GM19468 (cell line): ENCODE results near the gene RASGRF1.

ENCODE experiments used
- ATAC-seq: cut with Tn5 transposase; IDR thresholded peaks from one replicate; pipeline ENCODE4 v1.9.1; 2021; ENCODE audit warnings: mild to moderate bottlenecking, moderate library complexity, moderate number of reproducible peaks; ENCODE audit not compliant: unreplicated experiment; ENCODE audit errors: extremely low read depth

The RASGRF1 gene

GRCh38 chr15:78923480-78924360 is 166.9 kb downstream of the RASGRF1 start:
- ATAC-seq: no peak

GRCh38 chr15:78923015-78923414 is 167.6 kb downstream of the RASGRF1 start:
- ATAC-seq: no peak

GRCh38 chr15:78922527-78922926 is 168.1 kb downstream of the RASGRF1 start:
- ATAC-seq: no peak

GRCh38 chr15:78921940-78922339 is 168.6 kb downstream of the RASGRF1 start:
- ATAC-seq: no peak

- no peak for ATAC-seq
Observed at GRCh38 chr15:78921517-78921916, 169.1 kb downstream of the RASGRF1 start.

- ATAC-seq: no peak
Observed at GRCh38 chr15:78917888-78918287, 172.7 kb downstream of the RASGRF1 start.

GRCh38 chr15:78916088-78916487 is 174.5 kb downstream of the RASGRF1 start:
- no peak for ATAC-seq

GRCh38 chr15:78915341-78916087 is 175.1 kb downstream of the RASGRF1 start:
- no peak for ATAC-seq

- no peak for ATAC-seq
Observed at GRCh38 chr15:78914027-78914764, 176.4 kb downstream of the RASGRF1 start.

GRCh38 chr15:78913012-78913411 is 177.6 kb downstream of the RASGRF1 start:
- ATAC-seq: no peak

- ATAC-seq: no peak
Observed at GRCh38 chr15:78912316-78912715, 178.3 kb downstream of the RASGRF1 start.

- no peak for ATAC-seq
Observed at GRCh38 chr15:78910271-78910670, 180.3 kb downstream of the RASGRF1 start.
